K562 (cell line): ENCODE results near the gene MUSTN1. TPM values are rescaled to one million over a fixed set of nuclear protein-coding genes. Genes with fewer than 3 reads are reported as not detected.

Experiments
- ATAC-seq: fragments of 200-7000 bp; cut with Tn5 transposase; 3 replicates; pipeline ENCODE4 v1.9.1; 2020; ENCODE audit warnings: moderate library complexity
- BruUV-seq: library from RNA; stranded (reverse); fragments of 400-500 nt; replicated peaks from 2 replicates; lab custom pipeline; 2021; lab: Mats Ljungman, UMichigan
- CTCF ChIA-PET: fragments of 300-600 bp; formaldehyde crosslinking; extraction: SDS; loops from one replicate; lab custom pipeline; 2021; ENCODE audit warnings: low intra/inter-chr PET ratio; lab: Yijun Ruan, JAX
- POLR2A ChIA-PET: fragments of 300-600, 350-650 bp; sonication (Branson Sonifier 250); formaldehyde crosslinking; extraction: SDS; loops from one replicate; lab custom pipeline; 2021; ENCODE audit warnings: antibody characterized with exemption, inconsistent platforms; lab: Yijun Ruan, JAX
- DNase-seq, 4 experiments: peaks; one replicate each; pipeline versions ENCODE4 v3.0.0 to v3.0.0-alpha.2; 2011 to 2018; ENCODE audit warnings: low spot score in 3 of 4, mixed read lengths in 3 of 4; ENCODE audit errors: extremely low read depth in 1 of 4
- FAIRE-seq: peaks from 2 replicates; lab custom pipeline; 2011; peaks lifted over from hg19 to GRCh38; lab: Jason Lieb, UNC
- H2AFZ ChIP-seq: 2 replicates; pipeline ENCODE4 v1.6.0; 2011; ENCODE audit warnings: low read depth, low read length, control low read depth, inconsistent platforms
- H3K27ac ChIP-seq: fragments of 200-600 bp; 3 replicates; pipeline ENCODE4 v1.8.0; 2011; ENCODE audit warnings: low read depth, mild to moderate bottlenecking, control low read depth, inconsistent platforms, low read length, moderate library complexity, mixed read lengths; ENCODE audit errors: extremely low read depth
- H3K27me3 ChIP-seq, 2 experiments: fragments of 300-600 bp in 1 of 2; 2 replicates in 1 of 2; 3 replicates in 1 of 2; pipeline versions ENCODE4 v1.6.0 to v1.8.0; 2011; ENCODE audit warnings: inconsistent platforms in 2 of 2, low read length in 2 of 2, mild to moderate bottlenecking in 1 of 2, mixed read lengths in 1 of 2, moderate library complexity in 1 of 2; ENCODE audit not compliant: control insufficient read depth in 2 of 2, insufficient read depth in 2 of 2
- H3K36me3 ChIP-seq: fragments of 300-600 bp; 3 replicates; pipeline ENCODE4 v1.8.0; 2011; ENCODE audit warnings: mild to moderate bottlenecking, low read length, inconsistent platforms; ENCODE audit not compliant: control insufficient read depth, insufficient read depth
- H3K4me1 ChIP-seq, 2 experiments: fragments of 200-600 bp in 1 of 2; replicated peaks in 1 of 2; 2 replicates in 1 of 2; 3 replicates in 1 of 2; pipeline versions ENCODE4 v1.5.1 to v1.8.0; 2011; ENCODE audit warnings: inconsistent platforms in 2 of 2, low read length in 2 of 2, mild to moderate bottlenecking in 1 of 2, mixed read lengths in 1 of 2, moderate library complexity in 1 of 2; ENCODE audit not compliant: control insufficient read depth in 2 of 2, insufficient read depth in 2 of 2
- H3K4me2 ChIP-seq: 2 replicates; pipeline ENCODE4 v1.6.1; 2011; ENCODE audit warnings: low read length, control low read depth, inconsistent platforms, mixed read lengths; ENCODE audit not compliant: insufficient read depth
- H3K4me3 ChIP-seq: fragments of 200-600 bp; sonication (generic), shearing (Covaris generic); 2 replicates; pipeline ENCODE4 v1.5.1; 2016; ENCODE audit warnings: control low read depth, inconsistent platforms
- H3K79me2 ChIP-seq: fragments of 200-600 bp; 3 replicates; pipeline ENCODE4 v1.8.0; 2011; ENCODE audit warnings: low read length, inconsistent platforms; ENCODE audit not compliant: control insufficient read depth, insufficient read depth
- H3K9ac ChIP-seq, 2 experiments: 2 replicates each; pipeline versions ENCODE4 v1.6.0 to v1.6.1; 2011; ENCODE audit warnings: low read depth in 2 of 2, low read length in 2 of 2, control low read depth in 1 of 2, inconsistent platforms in 1 of 2, mild to moderate bottlenecking in 1 of 2, mixed read lengths in 1 of 2; ENCODE audit not compliant: insufficient read depth in 1 of 2
- H3K9me1 ChIP-seq: one replicate; pipeline ENCODE4 v1.6.0; 2011; ENCODE audit warnings: inconsistent platforms, mild to moderate bottlenecking, low read length, moderate library complexity; ENCODE audit not compliant: control insufficient read depth, insufficient read depth
- H3K9me3 ChIP-seq: replicated peaks from 2 replicates; pipeline ENCODE4 v1.5.1; 2011; ENCODE audit warnings: low read depth, low read length, inconsistent platforms; ENCODE audit not compliant: control insufficient read depth, insufficient read depth
- H4K20me1 ChIP-seq: replicated peaks from 2 replicates; pipeline ENCODE4 v1.6.1; 2011; ENCODE audit warnings: low read length, inconsistent platforms, mixed read lengths; ENCODE audit not compliant: control insufficient read depth, insufficient read depth
- BCOR ChIP-seq: fragments of 450-650 bp; IDR thresholded peaks from 2 replicates; pipeline ENCODE4 v1.6.1; 2016
- EWSR1 ChIP-seq: fragments of 450-650 bp; IDR thresholded peaks from 2 replicates; pipeline ENCODE4 v1.6.1; 2018; ENCODE audit warnings: borderline replicate concordance, mild to moderate bottlenecking, low read depth, moderate library complexity; ENCODE audit not compliant: partially characterized antibody
- FOXJ2 ChIP-seq: fragments of 200-800 bp; sonication (Bioruptor generic); IDR thresholded peaks from 2 replicates; pipeline ENCODE4 v1.6.1; 2016; ENCODE audit warnings: missing genetic modification characterization, missing compliant biosample characterization
- HMGN3 ChIP-seq: IDR thresholded peaks from 2 replicates; pipeline ENCODE4 v1.6.1; 2011; ENCODE audit warnings: borderline replicate concordance, low read depth, mild to moderate bottlenecking, mixed read lengths, low read length; ENCODE audit not compliant: insufficient read length; ENCODE audit errors: extremely low read depth
- JUNB ChIP-seq: fragments of 450-650 bp; formaldehyde crosslinking; conservative IDR thresholded peaks from 2 replicates; pipeline ENCODE4 v1.4.0; 2020; ENCODE audit warnings: mild to moderate bottlenecking
- NCOR1 ChIP-seq: fragments of 450-650 bp; IDR thresholded peaks from 2 replicates; pipeline ENCODE4 v1.6.1; 2016; ENCODE audit warnings: mild to moderate bottlenecking, moderate library complexity
- NFIX ChIP-seq: fragments of 250-450 bp; sonication (Bioruptor Pico); IDR thresholded peaks from 2 replicates; pipeline ENCODE4 v1.4.0; 2020; ENCODE audit warnings: low read depth, mild to moderate bottlenecking, moderate library complexity
- OTX1 ChIP-seq: fragments of 450-650 bp; formaldehyde crosslinking; IDR thresholded peaks from 2 replicates; pipeline ENCODE4 v1.4.0; 2022; ENCODE audit warnings: mild to moderate bottlenecking
- SMC3 ChIP-seq: conservative IDR thresholded peaks from 2 replicates; pipeline ENCODE4 v1.6.1; 2011; ENCODE audit warnings: low read depth, low read length, improper control_type of control experiment; ENCODE audit not compliant: insufficient read depth
- TSC22D4 ChIP-seq: fragments of 450-650 bp; IDR thresholded peaks from 2 replicates; pipeline ENCODE4 v1.6.1; 2016; ENCODE audit warnings: missing genetic modification characterization, missing biosample characterization, control low read depth
- ZBTB17 ChIP-seq: fragments of 450-650 bp; formaldehyde crosslinking; IDR thresholded peaks from 2 replicates; pipeline ENCODE4 v1.4.0; 2020; ENCODE audit warnings: mild to moderate bottlenecking
- ZBTB9 ChIP-seq: fragments of 450-650 bp; formaldehyde crosslinking; IDR thresholded peaks from 2 replicates; pipeline ENCODE4 v1.4.0; 2020; ENCODE audit warnings: mild to moderate bottlenecking, moderate library complexity
- ZFP36 ChIP-seq: fragments of 150-350 bp; IDR thresholded peaks from 2 replicates; pipeline ENCODE4 v1.6.1; 2018; ENCODE audit warnings: low read length, low read depth; ENCODE audit not compliant: partially characterized antibody
- ZNF143 ChIP-seq: sonication (generic); formaldehyde crosslinking; IDR thresholded peaks from 2 replicates; pipeline ENCODE4 v1.9.0; 2022; ENCODE audit warnings: mild to moderate bottlenecking, missing genetic modification reagents
- ZNF263 ChIP-seq: sonication (generic); formaldehyde crosslinking; IDR thresholded peaks from 2 replicates; pipeline ENCODE4 v1.8.0; 2022; ENCODE audit warnings: mild to moderate bottlenecking, missing genetic modification reagents, borderline replicate concordance
- ZNF589 ChIP-seq: fragments of 200-800 bp; sonication (Bioruptor generic); IDR thresholded peaks from 2 replicates; pipeline ENCODE4 v1.6.1; 2016; ENCODE audit warnings: low read depth, missing genetic modification characterization, missing compliant biosample characterization
- ZNF75A ChIP-seq: fragments of 450-650 bp; formaldehyde crosslinking; IDR thresholded peaks from 2 replicates; pipeline ENCODE4 v1.4.0; 2020; ENCODE audit warnings: mild to moderate bottlenecking
- WGBS: fragments of 100-300 bp; shearing (Covaris generic); methylation state at CpG from one replicate; pipeline ENCODE4 v1.1.6; 2016; ENCODE audit warnings: low coverage, mixed read lengths; ENCODE audit not compliant: insufficient coverage; ENCODE audit errors: missing lambda C conversion rate; 5-methylcytosine and 5-hydroxymethylcytosine counted together
- in situ Hi-C: fragments of 300-500 bp; cut with MboI; formaldehyde crosslinking; loops from 4 replicates; pipeline ENCODE4 v1.15.0; 2018; ENCODE audit warnings: inconsistent platforms, mixed read lengths
- intact Hi-C: fragments of 100-400 bp; cut with micrococcal nuclease; formaldehyde crosslinking; loops from 2 replicates; pipeline ENCODE4 v1.14.2; 2022
- polyA plus RNA-seq, 8 experiments: library from polyadenylated mRNA; depleted of rRNA in 4 of 8; stranded (reverse) in 5 of 8; unstranded in 3 of 8; fragments of >200 nt; fragmentation: Nextera tagmentation in 2 of 8; fragmentation: Illumina TruSeq in 1 of 8; extraction: Ambion mirVana in 2 of 8; extraction: Trizol in 1 of 8; gene quantifications; 2 replicates each; pipeline versions ENCODE4 v1.2.1 to v1.2.3, GENCODE V29; 2011 to 2014; ENCODE audit warnings: inconsistent platforms in 1 of 8, missing spikeins in 1 of 8
- total RNA-seq, 7 experiments: library from RNA; depleted of rRNA in 6 of 7; stranded (reverse); fragments of >200 nt in 6 of 7; fragmentation: Illumina TruSeq in 2 of 7; extraction: Trizol in 2 of 7; gene quantifications; 2 replicates each; pipeline versions ENCODE4 v1.2.1 to v1.2.3, GENCODE V29; 2011 to 2021; ENCODE audit warnings: low replicate concordance in 1 of 7
- TF ChIP-seq, protein P1 (sequence below): fragments of 450-650 bp; IDR thresholded peaks from 2 replicates; pipeline ENCODE4 v1.6.1; 2017; ENCODE audit warnings: antibody characterized with exemption

The MUSTN1 gene
- total and polyA plus RNA-seq, 9 of the 15 experiments (the other 6 are each of a cell fraction or from before 2014, with no cell fraction given), result 0.15 to 0.78 (median 0.44) TPM; not detected in 4

- peaks cover 6% of the 10 kb centered on the region; the same call in 1 of the 3 replicates for H3K36me3 ChIP-seq
- no peak overlapping the region for H3K27ac ChIP-seq
- intact Hi-C loops, result loop anchor here (2.0 to 5.0 kb wide), 2 partner anchors 263 to 347 kb away; no protein-coding TSS in a partner anchor
- no peaks in the 10 kb centered on the region for H3K27me3 ChIP-seq
- no peak for TF ChIP-seq ZNF143 (CRISPR knock-in tag)
- TF ChIP-seq TSC22D4 (tag), result no peak
- TF ChIP-seq ZNF75A, result no peak
- TF ChIP-seq HMGN3, result no peak
- TF ChIP-seq NFIX, result no peak
- TF ChIP-seq, protein P1, sequence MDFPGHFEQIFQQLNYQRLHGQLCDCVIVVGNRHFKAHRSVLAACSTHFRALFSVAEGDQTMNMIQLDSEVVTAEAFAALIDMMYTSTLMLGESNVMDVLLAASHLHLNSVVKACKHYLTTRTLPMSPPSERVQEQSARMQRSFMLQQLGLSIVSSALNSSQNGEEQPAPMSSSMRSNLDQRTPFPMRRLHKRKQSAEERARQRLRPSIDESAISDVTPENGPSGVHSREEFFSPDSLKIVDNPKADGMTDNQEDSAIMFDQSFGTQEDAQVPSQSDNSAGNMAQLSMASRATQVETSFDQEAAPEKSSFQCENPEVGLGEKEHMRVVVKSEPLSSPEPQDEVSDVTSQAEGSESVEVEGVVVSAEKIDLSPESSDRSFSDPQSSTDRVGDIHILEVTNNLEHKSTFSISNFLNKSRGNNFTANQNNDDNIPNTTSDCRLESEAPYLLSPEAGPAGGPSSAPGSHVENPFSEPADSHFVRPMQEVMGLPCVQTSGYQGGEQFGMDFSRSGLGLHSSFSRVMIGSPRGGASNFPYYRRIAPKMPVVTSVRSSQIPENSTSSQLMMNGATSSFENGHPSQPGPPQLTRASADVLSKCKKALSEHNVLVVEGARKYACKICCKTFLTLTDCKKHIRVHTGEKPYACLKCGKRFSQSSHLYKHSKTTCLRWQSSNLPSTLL, result no peak
- TF ChIP-seq SMC3, result no peak
- TF ChIP-seq OTX1 (CRISPR knock-in tag), result no peak
- no peak for TF ChIP-seq NCOR1
- TF ChIP-seq ZBTB17 (CRISPR knock-in tag), result no peak
- TF ChIP-seq ZFP36, result no peak
- no peak for TF ChIP-seq FOXJ2
- no peak for TF ChIP-seq BCOR
- no peak for TF ChIP-seq ZNF263 (CRISPR knock-in tag)
- no peak for TF ChIP-seq ZBTB9
- no peak for TF ChIP-seq ZNF589 (CRISPR knock-in tag)
- TF ChIP-seq JUNB (CRISPR knock-in tag), result no peak
- no peak for TF ChIP-seq EWSR1
- 0 out of 2 replicates have a peak, but pooled peaks cover 7% of the 10 kb centered on the region for H4K20me1 ChIP-seq
- no peaks in the 10 kb centered on the region for H3K4me1 ChIP-seq
- no peak overlapping the region for H2AFZ ChIP-seq
- BruUV-seq, result no TSS peak
- H3K9ac ChIP-seq, result no peak overlapping the region
- no peaks in the 10 kb centered on the region for H3K79me2 ChIP-seq
- H3K4me3 ChIP-seq, result no peak overlapping the region
- ATAC-seq (no peak), DNase-seq (no peak), FAIRE-seq (no peak)
- WGBS, result 92% methylated on average over 5 of the region's 15 CpGs
- POLR2A ChIA-PET, result interaction anchor here (1.1 kb wide), 1 partner anchor 11 kb away, joined by 3 read pairs; no protein-coding TSS in a partner anchor
- no peaks in the 10 kb centered on the region for H3K9me3 ChIP-seq
- H3K9me1 ChIP-seq, result no peaks in the 10 kb centered on the region
- no peak overlapping the region for H3K4me2 ChIP-seq
- CTCF ChIA-PET, result no interaction called here
- in situ Hi-C loops, result loop anchor here (10.0 kb wide), 1 partner anchor 225 kb away; no protein-coding TSS in a partner anchor
Observed at GRCh38 chr3:52849656-52850055, 14.8 kb upstream of the MUSTN1 start.
